Endodermal cell (in vitro differentiated cells): ENCODE data around the gene ASTN2. TPM values are rescaled to one million over a fixed set of nuclear protein-coding genes. Genes with fewer than 3 reads are reported as not detected.
A peak's percentile ranks its signal among the peaks of the same experiment; 100 is the strongest.

Source experiments
- DNase-seq: peaks from one replicate; pipeline ENCODE4 v3.0.0-alpha.2; 2017
- H3K27ac ChIP-seq: 2 replicates; pipeline ENCODE4 v1.5.1; 2013; ENCODE audit warnings: mild to moderate bottlenecking, low read depth, low read length, moderate library complexity
- H3K27me3 ChIP-seq: 2 replicates; pipeline ENCODE4 v1.6.1; 2013; ENCODE audit warnings: mild to moderate bottlenecking, low read length, moderate library complexity; ENCODE audit not compliant: insufficient read depth, control insufficient read depth, poor library complexity, severe bottlenecking
- H3K36me3 ChIP-seq: 2 replicates; pipeline ENCODE4 v1.7.0; 2013; ENCODE audit warnings: mild to moderate bottlenecking, low read length, moderate library complexity; ENCODE audit not compliant: control insufficient read depth, insufficient read depth
- H3K4me1 ChIP-seq: one replicate; pipeline ENCODE4 v1.7.0; 2013; ENCODE audit warnings: low read length; ENCODE audit not compliant: control insufficient read depth, insufficient read depth
- H3K4me3 ChIP-seq: 2 replicates; pipeline ENCODE4 v1.5.1; 2013; ENCODE audit warnings: mild to moderate bottlenecking, low read length, moderate library complexity
- H3K9ac ChIP-seq: 2 replicates; pipeline ENCODE4 v1.6.1; 2013; ENCODE audit warnings: mild to moderate bottlenecking, low read length, moderate library complexity; ENCODE audit not compliant: poor library complexity, severe bottlenecking; ENCODE audit errors: extremely low read depth
- H3K9me3 ChIP-seq: 2 replicates; pipeline ENCODE4 v1.6.1; 2013; ENCODE audit warnings: mild to moderate bottlenecking, low read length, moderate library complexity; ENCODE audit not compliant: control insufficient read depth
- H3K27ac Mint-ChIP-seq: 2 replicates; pipeline ENCODE4 v1.8.0; 2020; ENCODE audit warnings: mixed read lengths
- H3K27me3 Mint-ChIP-seq: 2 replicates; pipeline ENCODE4 v1.8.0; 2021; ENCODE audit warnings: mild to moderate bottlenecking, mixed read lengths; ENCODE audit not compliant: insufficient read depth
- H3K36me3 Mint-ChIP-seq: 2 replicates; pipeline ENCODE4 v1.8.0; 2020; ENCODE audit warnings: low read depth, mixed read lengths
- H3K4me1 Mint-ChIP-seq: 2 replicates; pipeline ENCODE4 v1.8.0; 2020; ENCODE audit warnings: mixed read lengths
- H3K4me3 Mint-ChIP-seq: 2 replicates; pipeline ENCODE4 v1.8.0; 2020; ENCODE audit warnings: mild to moderate bottlenecking, moderate library complexity, mixed read lengths
- H3K9me3 Mint-ChIP-seq: 2 replicates; pipeline ENCODE4 v1.8.0; 2020; ENCODE audit warnings: mild to moderate bottlenecking, mixed read lengths
- CTCF ChIP-seq: fragments of 200-600 bp; sonication (generic); conservative IDR thresholded peaks from 2 replicates; pipeline ENCODE4 v1.5.0; 2021; ENCODE audit warnings: antibody characterized with exemption, mild to moderate bottlenecking
- WGBS, 2 experiments: methylation state at CpG; one replicate each; pipeline versions ENCODE4 v1.1.5 to v1.1.7; 2013; ENCODE audit warnings: missing lambda C conversion rate in 2 of 2, mixed read lengths in 1 of 2; ENCODE audit not compliant: insufficient coverage in 1 of 2, insufficient read length in 1 of 2; 5-methylcytosine and 5-hydroxymethylcytosine counted together
- total RNA-seq, 2 donors: library from RNA; stranded (reverse); fragmentation: NEBNext Ultra II Directional in 1 of 2; extraction: Animal tissue kit (Norgen Biotek cat#: 25700) in 1 of 2; gene quantifications; 2 replicates in 1 of 2; 3 replicates in 1 of 2; pipeline ENCODE4 v1.2.1, GENCODE V29; 2021

Gene ASTN2
- total RNA-seq, 2 donors from 2014 or later, result 8.9 to 10.4 TPM

DNA sequence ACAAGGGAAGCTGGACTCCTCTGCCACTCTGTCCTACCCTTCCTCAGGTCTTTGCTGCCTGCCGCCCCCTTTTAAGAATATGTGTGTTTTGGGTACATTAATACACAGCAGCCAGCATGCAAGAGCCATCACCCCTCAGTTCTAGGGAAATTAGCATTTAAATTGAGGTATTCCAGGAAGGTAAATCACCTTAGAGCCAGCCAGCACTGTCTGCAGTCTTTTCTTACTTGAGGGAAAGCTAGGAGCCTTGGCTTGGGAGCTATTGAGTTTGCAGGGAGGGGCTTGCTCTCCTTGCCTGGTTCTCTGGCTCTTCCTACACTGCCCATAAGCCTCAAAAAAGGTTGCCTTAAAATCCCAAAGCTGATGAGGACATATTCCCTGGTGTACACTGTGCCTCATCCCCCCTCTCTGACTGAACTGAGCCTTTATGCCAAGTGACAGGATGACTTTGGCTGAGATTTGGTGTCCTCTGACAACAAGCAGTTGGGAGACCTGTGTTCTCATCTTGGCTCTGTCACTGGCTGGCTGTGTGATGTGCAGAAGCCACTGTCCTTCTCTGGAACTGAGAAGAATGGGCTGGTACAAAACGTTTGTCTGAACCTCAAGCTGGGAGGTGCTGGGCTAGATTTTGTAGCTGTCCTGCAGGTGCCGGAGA lies 673.6 kb downstream of the ASTN2 start:
- no peak overlapping the region for H3K27ac ChIP-seq
- H3K36me3 Mint-ChIP-seq, result no peaks in the 10 kb centered on the region
- H3K27me3 Mint-ChIP-seq, result peaks cover 45% of the 10 kb centered on the region
- H3K4me1 Mint-ChIP-seq, result peaks cover 16% of the 10 kb centered on the region
- peak; percentile 60 for DNase-seq
- no peaks in the 10 kb centered on the region for H3K9me3 Mint-ChIP-seq
- no peak overlapping the region for H3K27ac Mint-ChIP-seq
- no peak overlapping the region for H3K4me3 Mint-ChIP-seq
- peaks cover 5% of the 10 kb centered on the region for H3K27me3 ChIP-seq
- no peaks in the 10 kb centered on the region for H3K36me3 ChIP-seq
- TF ChIP-seq CTCF, result no peak
- H3K4me3 ChIP-seq, result no peak overlapping the region
- no peaks in the 10 kb centered on the region for H3K9me3 ChIP-seq
- WGBS, 2 experiments, result 64 to 82% methylated on average over 2 to 3 of the region's 3 CpGs
- H3K4me1 ChIP-seq, result no peaks in the 10 kb centered on the region
- H3K9ac ChIP-seq, result no peak overlapping the region

GRCh38 chr9:116737152-116737546 lies 677.7 kb downstream of the ASTN2 start:
- no peak overlapping the region for H3K27ac ChIP-seq
- H3K9me3 ChIP-seq, result no peaks in the 10 kb centered on the region
- Mint-ChIP-seq H3K4me1 (peaks cover 16% of the 10 kb centered on the region), H3K9me3 (no peaks in the 10 kb centered on the region), H3K4me3 (no peak overlapping the region), H3K27me3 (peaks cover 39% of the 10 kb centered on the region), H3K36me3 (no peaks in the 10 kb centered on the region), H3K27ac (no peak overlapping the region)
- WGBS, 2 experiments, result 0 to 9% methylated on average over 3 to 13 of the region's 16 CpGs
- no peak overlapping the region for H3K9ac ChIP-seq
- TF ChIP-seq CTCF, result peak; percentile 98
- H3K4me3 ChIP-seq, result no peak overlapping the region
- H3K27me3 ChIP-seq, result peaks cover 13% of the 10 kb centered on the region
- DNase-seq, result peak; percentile 99
- no peaks in the 10 kb centered on the region for H3K36me3 ChIP-seq
- no peaks in the 10 kb centered on the region for H3K4me1 ChIP-seq

GRCh38 chr9:116736399-116737151 lies 678.3 kb downstream of the ASTN2 start:
- Mint-ChIP-seq H3K36me3 (no peaks in the 10 kb centered on the region), H3K4me3 (no peak overlapping the region), H3K27me3 (peaks cover 37% of the 10 kb centered on the region), H3K4me1 (peaks cover 16% of the 10 kb centered on the region), H3K27ac (no peak overlapping the region), H3K9me3 (no peaks in the 10 kb centered on the region)
- Histone ChIP-seq H3K27ac (no peak overlapping the region), H3K27me3 (peaks cover 13% of the 10 kb centered on the region), H3K9ac (no peak overlapping the region), H3K4me1 (no peaks in the 10 kb centered on the region), H3K9me3 (no peaks in the 10 kb centered on the region), H3K4me3 (no peak overlapping the region), H3K36me3 (no peaks in the 10 kb centered on the region)
- WGBS, 2 experiments, result 39 to 75% methylated on average over 3 to 8 of the region's 8 CpGs
- TF ChIP-seq CTCF, result no peak
- no peak for DNase-seq
